Activated CD4-positive, alpha-beta T cell treated with anti-CD3 and anti-CD28 coated beads, Interleukin-2, amount 10 ng/mL, durations not matched to agents 24 days and 14 days (primary cell): ENCODE data around the gene ADGRV1. TPM values are rescaled to one million over a fixed set of nuclear protein-coding genes. Genes with fewer than 3 reads are reported as not detected.
A peak's percentile ranks its signal among the peaks of the same experiment; 100 is the strongest.

ENCODE experiments used
- DNase-seq: peaks from one replicate; pipeline ENCODE4 v3.0.0; 2022
- H3K27ac Mint-ChIP-seq: one replicate; pipeline ENCODE4 v1.8.0; 2022; ENCODE audit warnings: mild to moderate bottlenecking, mixed read lengths
- H3K27me3 Mint-ChIP-seq: one replicate; pipeline ENCODE4 v1.8.0; 2022; ENCODE audit warnings: mixed read lengths
- H3K36me3 Mint-ChIP-seq: one replicate; pipeline ENCODE4 v1.8.0; 2022; ENCODE audit warnings: low read depth, mild to moderate bottlenecking, mixed read lengths
- H3K4me1 Mint-ChIP-seq: one replicate; pipeline ENCODE4 v1.8.0; 2021; ENCODE audit warnings: mixed read lengths
- H3K4me3 Mint-ChIP-seq: one replicate; pipeline ENCODE4 v1.8.0; 2022; ENCODE audit warnings: mild to moderate bottlenecking, moderate library complexity, mixed read lengths
- H3K9me3 Mint-ChIP-seq: one replicate; pipeline ENCODE4 v1.8.0; 2021; ENCODE audit warnings: mixed read lengths
- intact Hi-C: fragments of 100-400 bp; cut with micrococcal nuclease; formaldehyde crosslinking; loops from one replicate; pipeline ENCODE4 v1.15.1; 2023
- total RNA-seq: library from RNA; stranded (reverse); gene quantifications from 2 replicates; pipeline ENCODE4 v1.2.3, GENCODE V29; 2022

Gene ADGRV1
- total RNA-seq, 1 donor from 2014 or later: 0.63 TPM

DNA sequence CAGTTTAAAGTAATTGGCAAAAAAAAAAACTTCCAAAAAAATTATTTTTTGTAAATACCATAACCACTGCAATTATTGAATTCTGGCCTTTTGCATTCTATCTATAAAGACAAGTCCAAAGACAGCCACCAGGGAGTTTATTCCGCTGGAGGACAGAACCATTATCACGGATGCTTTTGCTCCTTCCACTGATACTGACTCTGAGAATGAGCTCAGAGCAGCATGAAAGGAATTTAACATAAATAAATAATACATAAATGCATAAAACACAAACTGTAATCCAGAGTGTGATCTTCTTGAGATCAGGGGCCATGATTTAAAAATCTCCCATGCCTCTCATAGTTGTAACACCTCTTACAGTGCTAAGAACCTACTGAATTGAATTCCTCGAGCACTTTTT is 559.8 kb downstream of the ADGRV1 start:
- Mint-ChIP-seq H3K9me3 (no peaks in the 10 kb centered on the region), H3K4me3 (no peak overlapping the region), H3K27ac (no peak overlapping the region), H3K4me1 (no peaks in the 10 kb centered on the region), H3K27me3 (peaks cover 8% of the 10 kb centered on the region), H3K36me3 (no peaks in the 10 kb centered on the region)
- DNase-seq: peak; percentile 21
- intact Hi-C loops: no loop called here

DNA sequence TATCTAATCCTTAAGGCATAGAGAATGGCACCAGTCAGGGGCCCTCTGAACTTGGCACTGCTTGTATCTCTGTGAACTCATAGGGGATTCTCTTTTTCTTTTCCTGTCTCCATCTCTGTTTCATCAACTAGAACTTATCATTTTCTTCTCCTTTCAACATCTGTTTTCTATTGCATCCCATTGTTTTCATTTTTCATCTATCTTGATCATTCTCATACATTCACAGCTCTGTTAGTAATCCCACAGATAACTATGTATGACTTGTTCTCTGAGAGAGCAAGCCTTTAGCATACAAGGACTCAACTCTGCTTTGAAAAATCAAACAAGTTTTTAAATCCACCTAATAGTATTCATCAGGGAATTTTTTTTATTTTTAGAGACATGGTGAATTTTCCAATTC is 560.2 kb downstream of the ADGRV1 start:
- DNase-seq: no peak
- intact Hi-C loops: no loop called here
- H3K4me1 Mint-ChIP-seq: no peaks in the 10 kb centered on the region
- no peak overlapping the region for H3K27ac Mint-ChIP-seq
- no peak overlapping the region for H3K4me3 Mint-ChIP-seq
- peaks cover 9% of the 10 kb centered on the region for H3K27me3 Mint-ChIP-seq
- H3K36me3 Mint-ChIP-seq: no peaks in the 10 kb centered on the region
- H3K9me3 Mint-ChIP-seq: no peaks in the 10 kb centered on the region

DNA sequence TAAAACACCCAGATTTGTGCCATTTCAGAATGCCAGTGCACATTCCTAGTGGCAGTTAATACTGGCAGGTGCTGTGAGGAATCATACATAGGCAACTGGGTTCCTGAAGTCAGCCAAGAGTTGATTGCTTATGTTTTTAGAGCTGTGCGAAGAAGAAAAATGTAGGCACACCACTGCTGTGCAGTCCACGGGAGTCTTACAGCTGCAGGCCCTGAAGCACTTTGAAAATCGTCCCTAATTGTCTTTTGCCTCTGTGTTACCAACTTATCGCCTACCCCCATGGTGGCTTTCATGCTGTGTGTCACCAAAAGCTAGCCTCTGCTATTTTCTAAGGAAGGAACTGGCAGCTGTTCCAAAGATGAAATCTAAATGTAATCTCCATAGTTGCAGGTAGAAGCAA is 560.6 kb downstream of the ADGRV1 start:
- no peaks in the 10 kb centered on the region for H3K4me1 Mint-ChIP-seq
- DNase-seq: peak; percentile 45
- H3K36me3 Mint-ChIP-seq: no peaks in the 10 kb centered on the region
- peaks cover 10% of the 10 kb centered on the region for H3K27me3 Mint-ChIP-seq
- H3K4me3 Mint-ChIP-seq: no peak overlapping the region
- no peaks in the 10 kb centered on the region for H3K9me3 Mint-ChIP-seq
- no peak overlapping the region for H3K27ac Mint-ChIP-seq
- intact Hi-C loops: no loop called here

- Mint-ChIP-seq H3K36me3 (no peaks in the 10 kb centered on the region), H3K4me3 (no peak overlapping the region), H3K27ac (no peak overlapping the region), H3K27me3 (peaks cover 10% of the 10 kb centered on the region), H3K9me3 (no peaks in the 10 kb centered on the region), H3K4me1 (no peaks in the 10 kb centered on the region)
- DNase-seq: peak; percentile 45
- intact Hi-C loops: no loop called here
These were observed 561.6 kb downstream of the ADGRV1 start for GRCh38 chr5:91119981-91120850.

GRCh38 chr5:91121347-91121993 is 562.9 kb downstream of the ADGRV1 start:
- Mint-ChIP-seq H3K36me3 (no peaks in the 10 kb centered on the region), H3K27me3 (peaks cover 10% of the 10 kb centered on the region), H3K4me3 (no peak overlapping the region), H3K9me3 (no peaks in the 10 kb centered on the region), H3K27ac (no peak overlapping the region), H3K4me1 (no peaks in the 10 kb centered on the region)
- intact Hi-C loops: no loop called here
- DNase-seq: peak; percentile 15

GRCh38 chr5:91122651-91123050 is 564.1 kb downstream of the ADGRV1 start:
- H3K4me1 Mint-ChIP-seq: no peaks in the 10 kb centered on the region
- no peak overlapping the region for H3K4me3 Mint-ChIP-seq
- no peak overlapping the region for H3K27ac Mint-ChIP-seq
- peaks cover 10% of the 10 kb centered on the region for H3K27me3 Mint-ChIP-seq
- DNase-seq: peak; percentile 31
- intact Hi-C loops: no loop called here
- H3K36me3 Mint-ChIP-seq: no peaks in the 10 kb centered on the region
- no peaks in the 10 kb centered on the region for H3K9me3 Mint-ChIP-seq

- Mint-ChIP-seq H3K36me3 (no peaks in the 10 kb centered on the region), H3K27ac (no peak overlapping the region), H3K27me3 (peaks cover 14% of the 10 kb centered on the region), H3K4me1 (no peaks in the 10 kb centered on the region), H3K4me3 (no peak overlapping the region), H3K9me3 (no peaks in the 10 kb centered on the region)
- DNase-seq: peak; percentile 30
- intact Hi-C loops: no loop called here
These were observed 564.7 kb downstream of the ADGRV1 start for GRCh38 chr5:91123291-91123690.

- no peak overlapping the region for H3K4me3 Mint-ChIP-seq
- H3K27me3 Mint-ChIP-seq: peaks cover 18% of the 10 kb centered on the region
- H3K9me3 Mint-ChIP-seq: no peaks in the 10 kb centered on the region
- H3K27ac Mint-ChIP-seq: no peak overlapping the region
- no peaks in the 10 kb centered on the region for H3K36me3 Mint-ChIP-seq
- intact Hi-C loops: no loop called here
- H3K4me1 Mint-ChIP-seq: no peaks in the 10 kb centered on the region
- peak; percentile 20 for DNase-seq
These were observed 565.3 kb downstream of the ADGRV1 start for GRCh38 chr5:91123901-91124300.

GRCh38 chr5:91125916-91126315 is 567.3 kb downstream of the ADGRV1 start:
- no peak overlapping the region for H3K27ac Mint-ChIP-seq
- H3K9me3 Mint-ChIP-seq: no peaks in the 10 kb centered on the region
- DNase-seq: peak; percentile 24
- intact Hi-C loops: no loop called here
- H3K4me1 Mint-ChIP-seq: no peaks in the 10 kb centered on the region
- no peak overlapping the region for H3K4me3 Mint-ChIP-seq
- peaks cover 22% of the 10 kb centered on the region for H3K27me3 Mint-ChIP-seq
- no peaks in the 10 kb centered on the region for H3K36me3 Mint-ChIP-seq

DNA sequence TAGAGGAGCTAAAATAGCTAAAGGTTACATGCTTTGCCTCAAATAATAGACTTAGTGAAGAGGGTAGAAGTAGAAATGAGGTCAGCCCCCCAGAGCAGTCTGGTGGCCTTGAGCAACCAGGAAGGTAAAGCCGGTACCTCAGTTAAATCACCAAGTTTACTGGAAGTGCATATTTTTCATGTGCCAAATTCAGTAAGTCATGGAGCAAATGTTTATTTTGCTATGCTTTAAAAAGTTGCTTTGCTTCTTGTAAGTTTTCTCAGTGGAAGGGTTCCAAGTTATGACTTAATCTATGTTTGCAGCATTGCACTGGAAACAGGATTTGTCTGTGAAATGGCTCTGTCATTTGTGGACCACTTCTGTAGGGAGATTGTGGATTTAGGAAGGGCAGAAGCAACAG is 567.9 kb downstream of the ADGRV1 start:
- no peak overlapping the region for H3K27ac Mint-ChIP-seq

DNA sequence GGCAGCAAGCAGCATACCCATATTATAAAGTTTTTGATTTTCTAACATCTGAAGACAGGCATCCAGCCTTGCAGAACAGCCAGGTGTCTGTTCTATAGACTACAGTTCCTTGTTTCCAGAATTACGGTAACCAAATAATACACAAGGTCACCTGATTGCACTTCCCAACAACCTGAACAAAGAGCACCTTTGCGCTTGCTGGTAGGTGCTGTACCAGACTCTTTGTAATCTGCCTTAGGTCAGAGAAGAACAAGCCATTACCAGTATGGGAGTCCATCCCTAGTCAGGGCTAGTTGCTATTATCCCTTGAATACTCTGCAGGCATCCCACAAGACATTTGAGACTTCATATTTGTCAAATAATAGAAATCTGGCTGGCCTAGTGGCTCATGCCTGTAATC is 568.3 kb downstream of the ADGRV1 start:
- no peak overlapping the region for H3K4me3 Mint-ChIP-seq
- H3K4me1 Mint-ChIP-seq: no peaks in the 10 kb centered on the region
- no peaks in the 10 kb centered on the region for H3K36me3 Mint-ChIP-seq
- H3K27me3 Mint-ChIP-seq: peaks cover 26% of the 10 kb centered on the region
- intact Hi-C loops: no loop called here
- no peak overlapping the region for H3K27ac Mint-ChIP-seq
- peak; percentile 38 for DNase-seq
- H3K9me3 Mint-ChIP-seq: no peaks in the 10 kb centered on the region

More for the DNA sequence above, 567.9 kb downstream of the ADGRV1 start:
- no peaks in the 10 kb centered on the region for H3K4me1 Mint-ChIP-seq
- peak; percentile 37 for DNase-seq
- H3K4me3 Mint-ChIP-seq: no peak overlapping the region
- intact Hi-C loops: no loop called here
- peaks cover 22% of the 10 kb centered on the region for H3K27me3 Mint-ChIP-seq
- H3K36me3 Mint-ChIP-seq: no peaks in the 10 kb centered on the region
- no peaks in the 10 kb centered on the region for H3K9me3 Mint-ChIP-seq

- Mint-ChIP-seq H3K4me1 (no peaks in the 10 kb centered on the region), H3K36me3 (no peaks in the 10 kb centered on the region), H3K9me3 (peaks cover 3% of the 10 kb centered on the region), H3K4me3 (no peak overlapping the region), H3K27me3 (peaks cover 29% of the 10 kb centered on the region), H3K27ac (no peak overlapping the region)
- intact Hi-C loops: no loop called here
- DNase-seq: no peak
These were observed 569.0 kb downstream of the ADGRV1 start for GRCh38 chr5:91127456-91128081.

GRCh38 chr5:91128604-91129003 is 570.0 kb downstream of the ADGRV1 start:
- Mint-ChIP-seq H3K4me3 (no peak overlapping the region), H3K36me3 (no peaks in the 10 kb centered on the region), H3K27ac (no peak overlapping the region), H3K27me3 (peaks cover 31% of the 10 kb centered on the region), H3K4me1 (no peaks in the 10 kb centered on the region), H3K9me3 (peaks cover 5% of the 10 kb centered on the region)
- intact Hi-C loops: no loop called here
- peak; percentile 24 for DNase-seq

DNA sequence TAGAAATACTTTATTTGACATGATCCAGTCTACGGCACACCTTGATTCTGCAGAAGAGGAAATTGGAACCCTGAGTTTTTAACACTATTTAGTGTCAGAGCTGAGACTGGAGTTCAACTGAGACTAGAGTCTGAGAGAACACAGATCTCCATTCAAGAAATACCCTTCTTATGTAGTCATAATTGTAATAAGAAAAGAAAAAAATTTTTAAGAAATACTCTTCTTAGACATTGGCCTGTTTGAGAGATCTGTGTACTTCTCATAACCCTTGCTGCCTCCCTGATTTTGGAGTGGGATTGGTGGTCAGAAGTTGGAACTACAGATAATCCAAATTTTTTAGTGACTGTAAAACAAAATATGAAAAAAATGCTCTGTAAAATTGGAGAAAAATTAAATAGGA is 571.2 kb downstream of the ADGRV1 start:
- DNase-seq: no peak
- H3K36me3 Mint-ChIP-seq: no peaks in the 10 kb centered on the region
- intact Hi-C loops: no loop called here
- no peak overlapping the region for H3K4me3 Mint-ChIP-seq
- peaks cover 33% of the 10 kb centered on the region for H3K27me3 Mint-ChIP-seq
- H3K4me1 Mint-ChIP-seq: no peaks in the 10 kb centered on the region
- H3K9me3 Mint-ChIP-seq: peaks cover 5% of the 10 kb centered on the region
- no peak overlapping the region for H3K27ac Mint-ChIP-seq
